ENCODE measurements around the gene TMEM255B.
A peak's percentile ranks its signal among the peaks of the same experiment; 100 is the strongest.

The TMEM255B gene

GRCh38 chr13:113806104-113806471, 47.1 kb downstream of the TMEM255B start:
- DNase-seq, result no peak

- DNase-seq, result no peak
Measured at GRCh38 chr13:113806526-113806925, 47.5 kb downstream of the TMEM255B start.

GRCh38 chr13:113808058-113808834, 49.2 kb downstream of the TMEM255B start:
- no peak for DNase-seq

GRCh38 chr13:113809934-113810333, 50.9 kb downstream of the TMEM255B start:
- no peak for DNase-seq

GRCh38 chr13:113810640-113811039, 51.6 kb downstream of the TMEM255B start:
- no peak for DNase-seq

GRCh38 chr13:113811081-113811928, 52.3 kb downstream of the TMEM255B start:
- DNase-seq, result no peak

- DNase-seq, result no peak
Measured at GRCh38 chr13:113812178-113813040, 53.4 kb downstream of the TMEM255B start.

GRCh38 chr13:113813070-113813748, 54.2 kb downstream of the TMEM255B start:
- DNase-seq, result no peak

GRCh38 chr13:113813749-113814434, 54.9 kb downstream of the TMEM255B start:
- DNase-seq, result no peak

GRCh38 chr13:113814435-113814821, 55.4 kb downstream of the TMEM255B start:
- DNase-seq, result no peak

GRCh38 chr13:113815151-113816058, 56.4 kb downstream of the TMEM255B start:
- DNase-seq, result peak in 1 of 5 experiments; percentile 72

- no peak for DNase-seq
Measured at GRCh38 chr13:113816254-113816929, 57.4 kb downstream of the TMEM255B start.

- DNase-seq, result peak; percentile 63 to 86 (median 79)
Measured at GRCh38 chr13:113816946-113817859, 58.2 kb downstream of the TMEM255B start.

GRCh38 chr13:113817860-113818691, 59.0 kb downstream of the TMEM255B start:
- DNase-seq, result no peak

GRCh38 chr13:113818700-113819295, 59.8 kb downstream of the TMEM255B start:
- DNase-seq, result no peak

GRCh38 chr13:113819341-113819730, 60.3 kb downstream of the TMEM255B start:
- DNase-seq, result no peak

All from T-helper 2 cell (primary cell).